ENCODE data around the gene ERC2. TPM values are rescaled to one million over a fixed set of nuclear protein-coding genes. Genes with fewer than 3 reads are reported as not detected.

ERC2 gene
- total and polyA plus RNA-seq, 2 of the 8 experiments (the other 6 are each of a cell fraction or from before 2014, with no cell fraction given) = 16.4 to 22.8 TPM

DNA sequence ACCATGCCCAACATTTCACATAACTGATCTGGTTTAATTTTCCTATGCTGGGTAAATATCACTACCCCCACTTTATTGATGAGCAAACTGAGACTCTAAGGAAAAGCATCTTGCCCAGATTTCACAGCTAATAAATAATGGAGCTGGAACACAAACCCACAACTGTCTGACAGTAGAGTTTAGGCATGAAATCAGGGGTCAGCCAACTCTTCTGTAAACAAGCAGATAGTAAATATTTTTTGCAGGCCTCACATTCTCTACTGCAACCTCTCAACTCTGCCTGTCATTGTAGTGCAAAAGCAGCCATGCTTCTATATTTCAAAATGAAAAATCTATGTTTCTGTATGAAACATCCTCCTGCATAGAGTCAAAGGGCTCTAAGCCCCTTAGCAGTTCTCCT is 111.5 kb downstream of the ERC2 start:
- Histone ChIP-seq H3K79me2 (ENCODE audit: control insufficient read depth in 1 of 2, insufficient read depth in 2 of 2, low read length in 2 of 2) (no peaks in the 10 kb centered on the region), H4K8ac (ENCODE audit: extremely low read depth, insufficient read depth, low read length) (no peak overlapping the region), H3K14ac (ENCODE audit: insufficient read length) (no peak overlapping the region), H3K4me2 (ENCODE audit: insufficient read depth in 1 of 2, low read depth in 2 of 2, low read length in 2 of 2) (no peak overlapping the region), H3K79me1 (ENCODE audit: low read depth, low read length) (no peaks in the 10 kb centered on the region), H3K23me2 (ENCODE audit: low read depth, low read length) (no peaks in the 10 kb centered on the region), H4K20me1 (replicated peaks in 1 of 2; ENCODE audit: control insufficient read depth in 1 of 2, insufficient read depth in 2 of 2, low read length in 2 of 2) (no peaks in the 10 kb centered on the region), H2BK20ac (ENCODE audit: low read length) (0 out of 2 replicates have a peak overlapping the region, but pooled peaks have one; percentile 4), H2BK120ac (replicated peaks; ENCODE audit: low read depth, low read length) (no peak overlapping the region), H3K4me3 (ENCODE audit: extremely low read depth in 1 of 4, insufficient read depth in 2 of 4, low read depth in 3 of 4, low read length in 4 of 4) (no peak overlapping the region), H4K5ac (ENCODE audit: insufficient read length, low read depth, low read length) (no peak overlapping the region), H3K4me1 (replicated peaks in 1 of 4; ENCODE audit: control insufficient read depth in 3 of 4, insufficient read depth in 4 of 4, low read length in 3 of 4) (peaks cover 2 to 11% (median 8%) of the 10 kb centered on the region in 4 experiments; a peak in 6 of 7 replicates), H2BK15ac (ENCODE audit: low read length) (no peak overlapping the region), H3K36me3 (ENCODE audit: control insufficient read depth in 2 of 4, insufficient read depth in 4 of 4, low read length in 3 of 4) (no peaks in the 10 kb centered on the region; a peak in 1 of 8 replicates), H2BK12ac (ENCODE audit: low read depth, low read length) (no peak overlapping the region), H2AK5ac (ENCODE audit: low read depth, low read length) (no peak overlapping the region), H2AFZ (ENCODE audit: low read length) (no peak overlapping the region), H3K9me3 (ENCODE audit: insufficient read depth in 2 of 2, low read depth in 1 of 2, low read length in 1 of 2) (no peaks in the 10 kb centered on the region), H3K27me3 (replicated peaks in 1 of 4; ENCODE audit: control insufficient read depth in 3 of 4, extremely low read depth in 1 of 4, insufficient read depth in 3 of 4, low read length in 3 of 4) (no peaks in the 10 kb centered on the region), H3K23ac (ENCODE audit: insufficient read length) (no peak overlapping the region), H3K4ac (replicated peaks; ENCODE audit: insufficient read length, low read depth, low read length) (no peak overlapping the region), H3K27ac (ENCODE audit: low read depth, low read length) (no peak overlapping the region), H4K91ac (replicated peaks; ENCODE audit: insufficient read length, low read length) (no peak overlapping the region), H2BK5ac (ENCODE audit: low read depth, low read length) (no peak overlapping the region), H3K56ac (replicated peaks; ENCODE audit: insufficient read length, low read depth, low read length) (no peak overlapping the region), H3K9ac (replicated peaks in 1 of 4; ENCODE audit: extremely low read depth in 1 of 4, low read depth in 3 of 4, low read length in 3 of 4) (no peak overlapping the region), H3K18ac (ENCODE audit: extremely low read depth, low read length) (no peak overlapping the region)
- TF ChIP-seq SP2 (IDR thresholded peaks at IDR 0.05; ENCODE audit: low read length) (no peak), NANOG (IDR thresholded peaks at IDR 0.05; ENCODE audit: insufficient read depth, low read depth, low read length, poor library complexity, severe bottlenecking) (no peak)
- DNase-seq (ENCODE audit: low read depth in 1 of 2, low spot score in 2 of 2) (no peak), FAIRE-seq (no peak)
- ChIA-PET CTCF (ENCODE audit: partially characterized antibody) (interaction anchor here (0.7 to 6.0 kb wide), 11 partner anchors 9 to 138 kb away, joined by 3 to 49 read pairs (median 5); no protein-coding TSS in a partner anchor), POLR2A (ENCODE audit: partially characterized antibody) (interaction anchor here (1.5 kb wide), 1 partner anchor 9 kb away, joined by 5 read pairs; no protein-coding TSS in a partner anchor)

All from H1 (cell line).